CD8-positive, alpha-beta memory T cell (primary cell): ENCODE measurements around the gene FOXK1. TPM values are rescaled to one million over a fixed set of nuclear protein-coding genes. Genes with fewer than 3 reads are reported as not detected.

Experiments used
- polyA plus RNA-seq: library from polyadenylated mRNA; unstranded; fragments of 300-500 nt; fragmentation: Illumina TruSeq; gene quantifications from one replicate; pipeline ENCODE4 v1.2.3, GENCODE V29; 2021
- total RNA-seq, 2 experiments: library from RNA; stranded (reverse); gene quantifications; one replicate each; pipeline ENCODE4 v1.2.3, GENCODE V29; 2021

Gene FOXK1
- total and polyA plus RNA-seq, 3 experiments from 2014 or later, result 4.5 to 38.4 (median 35.6) TPM

Other genes starting within 250 kb of the FOXK1 start
- 10 to 100 TPM; 47.8 to 49.8 TPM for gene AP5Z1, start 93.3 kb downstream of the FOXK1 start, total RNA-seq
- gene AP5Z1, start 93.3 kb downstream of the FOXK1 start, polyA plus RNA-seq, result 38.9 TPM
- not detected for gene PAPOLB, start 179.7 kb downstream of the FOXK1 start, total RNA-seq
- not detected for gene PAPOLB, start 179.7 kb downstream of the FOXK1 start, polyA plus RNA-seq
- under 1 TPM; 0.04 to 0.20 TPM for gene RADIL, start 201.4 kb downstream of the FOXK1 start, total RNA-seq
- gene RADIL, start 201.4 kb downstream of the FOXK1 start, polyA plus RNA-seq, result not detected